A549 treated with DMSO at 1 μM for 4 hours (cell line): ENCODE results near the gene PAIP2. TPM values are rescaled to one million over a fixed set of nuclear protein-coding genes. Genes with fewer than 3 reads are reported as not detected.

Experiments
- total RNA-seq: library from RNA; stranded (reverse); fragments of 200-300 nt; extraction: Qiagen RNA extraction; gene quantifications from 5 replicates; pipeline ENCODE4 v1.2.3, GENCODE V29; 2022; ENCODE audit warnings: low read depth

PAIP2 gene, protein sequence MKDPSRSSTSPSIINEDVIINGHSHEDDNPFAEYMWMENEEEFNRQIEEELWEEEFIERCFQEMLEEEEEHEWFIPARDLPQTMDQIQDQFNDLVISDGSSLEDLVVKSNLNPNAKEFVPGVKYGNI
- 81.3 to 101 TPM (median 94.1 TPM) in 5 replicates for total RNA-seq

DNA sequence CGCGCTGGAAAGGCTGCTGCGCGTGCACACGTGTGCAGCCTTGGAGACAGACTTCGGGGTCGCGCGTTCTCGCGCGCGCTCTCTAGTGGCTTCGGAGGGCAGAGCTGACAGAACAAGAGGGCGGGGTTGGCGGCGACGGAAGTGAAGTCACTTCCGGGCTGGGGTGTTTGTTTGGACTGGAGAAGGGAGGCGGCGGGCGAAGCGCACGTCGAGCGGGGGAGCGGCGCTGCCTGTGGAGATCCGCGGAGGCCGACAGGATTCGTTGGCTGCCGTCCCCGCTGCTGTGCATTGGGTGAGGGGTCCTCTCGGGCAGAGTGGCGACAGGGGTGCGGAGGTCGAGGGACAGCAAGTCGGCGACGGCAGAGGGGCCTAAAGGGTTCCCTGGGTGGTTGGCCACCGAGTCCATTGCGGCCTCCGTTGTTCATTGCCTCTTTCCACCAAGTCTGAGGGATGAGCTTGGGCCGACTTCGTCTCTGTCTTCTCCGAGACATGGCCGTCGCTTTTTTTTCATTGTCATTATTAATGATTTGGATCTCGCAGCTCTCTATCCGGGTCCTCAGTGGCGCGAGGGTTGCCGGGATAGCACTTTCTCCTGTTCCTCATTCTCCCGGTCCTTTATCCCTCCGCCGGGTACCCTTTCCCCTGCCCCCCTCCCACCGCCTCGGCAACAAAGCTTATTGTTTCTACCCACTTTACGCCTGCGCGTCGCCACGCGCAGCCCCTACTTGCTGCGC is at the start of gene PAIP2:
PAIP2 (plus strand) TSS at position 166 of the 734 bp plus-strand sequence. CDS start 21,931 bp downstream, outside the sequence.

DNA sequence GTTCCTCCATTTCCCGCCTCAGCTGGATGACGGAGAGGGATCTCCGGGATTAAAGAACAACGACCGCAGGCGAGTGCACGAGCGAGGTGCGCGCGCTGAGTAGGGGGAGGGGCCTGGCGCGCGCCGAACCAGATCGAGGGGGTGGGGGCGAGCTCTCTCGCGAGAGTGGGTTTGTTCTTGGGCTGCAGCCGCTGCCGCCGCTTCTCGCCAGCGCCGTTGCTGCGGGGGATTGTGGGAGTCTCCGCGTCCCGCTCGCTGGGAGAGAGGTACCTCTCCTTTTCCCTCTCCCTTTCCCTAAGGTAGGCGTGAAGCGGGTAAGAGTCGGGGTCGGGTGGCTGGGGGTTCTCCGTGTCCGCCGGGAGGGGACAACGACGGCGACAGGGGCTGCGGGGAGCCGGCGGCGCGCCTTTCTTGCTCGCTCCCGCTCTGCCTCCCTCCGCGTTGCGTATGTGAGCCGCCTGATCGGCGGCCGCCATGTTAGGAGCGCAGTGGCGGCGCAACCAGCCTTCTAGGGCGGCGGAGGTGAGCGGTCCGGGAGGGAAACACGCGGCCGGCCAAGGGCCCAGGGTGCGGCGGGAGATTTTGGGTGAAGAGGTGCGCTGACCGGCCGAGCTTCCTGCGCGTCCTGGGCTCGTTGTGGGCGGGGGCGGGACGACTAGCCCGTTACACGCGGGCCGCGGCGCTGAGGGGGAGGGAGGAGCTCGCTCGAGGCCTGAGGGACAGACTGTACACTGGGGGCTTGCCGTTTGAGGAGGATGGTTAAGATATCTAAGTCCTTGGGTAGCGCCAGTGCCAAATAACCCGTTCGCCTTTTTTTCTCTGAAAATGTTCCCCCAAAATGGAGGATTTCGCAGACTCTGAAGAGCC is 47.9 kb upstream of the PAIP2 start, which contains the start of gene MATR3:
MATR3 (plus strand) TSS at position 234 of the 867 bp plus-strand sequence. CDS start 13,676 bp downstream, outside the sequence.

DNA sequence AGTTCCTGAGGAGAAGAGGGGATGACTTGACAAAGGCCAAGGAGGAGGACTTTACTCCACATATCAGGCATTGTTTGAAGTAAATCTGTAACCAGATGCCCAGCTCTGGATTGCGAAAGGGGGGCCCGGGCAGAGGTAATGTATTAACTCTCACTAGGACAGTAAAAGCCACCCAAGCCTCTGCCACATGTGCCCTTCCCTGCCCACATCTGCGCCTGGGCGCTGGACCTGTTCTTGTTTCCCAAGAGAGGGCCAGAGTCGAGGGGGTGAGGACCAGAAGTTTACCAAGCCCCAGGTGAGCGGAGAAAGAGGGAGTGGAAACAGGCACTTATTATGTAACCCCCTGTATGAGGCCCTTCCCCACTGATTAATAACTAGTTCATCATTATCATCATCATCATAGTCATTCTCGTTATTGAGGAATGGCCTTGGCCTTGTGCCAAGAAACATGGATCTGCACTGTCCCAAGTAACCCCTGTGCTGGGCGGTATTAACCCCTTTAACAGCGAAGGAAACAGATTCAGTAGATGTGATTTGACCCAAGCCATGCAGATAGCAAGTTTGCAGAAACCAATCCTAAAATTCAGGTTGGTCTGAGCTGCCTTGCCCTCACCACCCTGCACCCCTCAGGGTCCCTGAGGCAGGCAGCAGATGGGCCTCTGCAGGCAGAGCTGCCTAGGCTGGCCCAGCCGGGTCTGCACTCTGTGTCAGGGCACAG is 41.8 kb downstream of the PAIP2 start, which contains the start of gene SLC23A1:
SLC23A1 (minus strand) TSS at position 23 of the 718 bp plus-strand sequence. CDS start 44 bp downstream, outside the sequence.

DNA sequence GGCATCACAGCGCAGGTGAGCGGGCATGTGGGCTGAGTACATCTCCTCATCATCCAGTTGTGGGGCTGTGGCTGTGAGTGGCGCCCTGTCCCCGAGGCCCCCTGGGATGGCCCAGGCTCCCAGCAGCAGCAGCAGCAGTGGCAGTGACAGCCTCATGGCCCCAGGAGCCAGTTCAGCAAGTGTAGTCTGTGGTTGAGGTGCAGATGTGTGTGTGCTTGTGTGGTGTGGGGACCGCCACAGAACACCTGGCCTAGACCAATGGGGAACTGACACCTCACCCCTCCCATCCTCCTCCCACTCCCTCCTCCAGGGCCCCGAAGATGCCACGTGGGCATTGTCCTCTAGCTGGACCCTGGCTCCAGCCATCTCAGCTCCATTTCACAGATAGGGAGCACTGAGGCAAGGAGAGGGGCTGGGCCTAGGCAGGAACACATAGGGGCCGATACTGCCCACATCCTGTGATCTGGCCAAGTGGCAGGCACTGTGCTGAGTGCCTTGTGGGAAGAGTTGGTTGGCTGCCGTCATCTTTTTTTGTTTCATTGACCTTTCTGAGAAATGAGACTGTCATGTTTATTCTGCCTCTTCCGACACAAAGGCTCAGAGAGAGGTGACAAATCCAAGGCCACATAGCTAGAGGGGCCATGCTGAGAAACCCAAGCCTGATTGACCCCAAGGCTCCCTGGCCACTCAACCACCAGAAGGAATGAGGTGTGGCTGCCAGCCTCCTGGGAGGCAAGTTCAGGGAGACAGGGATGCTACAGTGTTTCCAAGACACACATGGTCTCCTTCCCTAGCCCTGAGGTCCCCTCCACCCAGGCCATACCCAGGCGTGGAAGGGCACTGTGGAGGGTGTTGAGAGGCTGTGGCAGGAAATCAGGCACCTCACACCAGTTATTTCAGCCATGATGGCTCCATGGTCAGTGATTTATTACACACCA is 48.3 kb downstream of the PAIP2 start, which contains the start of gene MZB1:
MZB1 (minus strand) TSS at position 213 of the 938 bp plus-strand sequence; CDS start at position 156, 57 bp downstream.

DNA sequence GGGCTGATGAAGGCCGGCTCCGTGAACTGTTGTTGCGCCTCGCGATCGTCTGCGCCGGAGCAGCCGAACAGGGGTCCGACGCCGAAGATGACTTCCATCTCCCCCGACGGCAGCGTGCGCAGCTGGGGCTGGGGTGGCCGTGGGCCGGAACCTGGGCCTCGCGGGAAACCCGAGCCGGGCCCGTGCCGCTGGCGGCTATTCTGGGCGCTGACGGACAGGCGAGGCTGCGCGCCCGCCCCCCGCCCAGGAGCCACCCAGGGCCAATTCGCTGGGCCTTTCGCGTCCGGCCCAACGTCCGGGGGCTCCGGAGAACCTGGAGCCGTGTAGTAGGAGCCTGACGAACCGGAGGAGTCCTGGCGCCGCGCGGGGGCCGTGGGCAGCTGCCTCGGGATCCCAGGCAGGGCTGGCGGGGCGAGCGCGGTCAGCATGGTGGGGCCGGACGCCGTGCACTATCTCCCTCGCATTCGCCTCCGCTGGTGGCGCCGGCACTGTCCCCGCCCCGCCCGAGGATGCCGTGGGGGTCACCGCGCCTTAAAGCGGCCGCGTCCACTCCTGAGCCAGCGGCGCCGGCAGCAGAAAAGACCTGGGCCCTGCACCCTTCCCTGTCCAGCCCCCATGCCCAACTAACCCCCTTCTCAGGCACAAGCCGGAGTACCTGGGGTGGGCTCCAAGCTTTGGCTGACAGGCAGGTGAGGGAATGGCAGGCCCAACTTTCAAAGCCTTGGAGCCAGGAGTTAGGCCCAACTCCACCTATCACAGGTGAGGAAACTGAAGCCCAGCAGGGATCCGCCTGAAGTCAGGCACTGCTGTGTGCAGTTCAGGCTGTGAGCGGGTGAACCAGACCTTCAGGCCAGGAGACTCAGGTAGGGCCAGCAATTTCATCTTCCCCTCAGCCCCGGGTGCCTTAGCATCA is 53.3 kb downstream of the PAIP2 start, which contains the start of gene PROB1:
PROB1 (minus strand) TSS at position 451 of the 913 bp plus-strand sequence; CDS start at position 428, 23 bp downstream.

DNA sequence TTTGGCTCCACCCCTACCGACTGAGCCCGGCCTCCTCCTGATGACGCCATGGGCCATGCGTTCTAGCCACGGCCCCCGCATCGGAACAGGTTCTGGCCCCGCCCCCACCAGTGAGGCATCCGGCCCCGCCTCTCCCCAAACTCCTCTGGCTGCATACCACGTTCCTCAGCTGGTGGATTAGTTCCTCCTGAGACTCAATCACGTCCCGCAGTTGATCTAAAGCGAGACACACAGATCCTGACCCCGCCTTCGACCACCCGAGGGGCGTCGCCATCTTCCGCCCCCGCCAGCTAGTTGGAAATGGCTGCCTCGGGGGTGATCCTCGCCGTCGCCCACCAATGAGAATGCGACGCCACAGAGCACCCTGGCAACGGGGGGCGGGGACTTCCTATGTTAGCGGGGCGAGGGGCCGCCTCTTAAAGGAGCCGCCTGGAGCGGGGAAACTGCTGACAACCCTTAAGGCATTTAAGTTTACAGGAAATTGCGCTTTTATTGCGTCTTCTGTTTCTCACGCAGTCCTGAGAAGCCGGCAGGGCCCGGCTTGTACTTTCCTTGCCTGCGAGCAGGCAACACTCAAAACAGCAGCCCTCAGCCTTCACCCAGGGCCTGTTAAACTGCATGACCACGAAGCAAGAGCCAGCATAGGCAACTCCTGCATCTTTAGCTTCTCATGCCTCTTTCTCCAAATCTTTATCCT is 62.3 kb downstream of the PAIP2 start, which contains the start of gene SPATA24:
SPATA24 (minus strand) TSS at position 303 of the 697 bp plus-strand sequence; CDS start at position 274, 29 bp downstream.

Other genes with a start within 250 kb of the PAIP2 start
- gene SIL1, start 143.5 kb upstream of the PAIP2 start, total RNA-seq: 24.4 to 26.5 TPM (median 25.7 TPM) in 5 replicates
- gene MATR3, start 48.1 kb upstream of the PAIP2 start, total RNA-seq: 166 to 234 TPM (median 206 TPM) in 5 replicates
- 1.0 to 1.5 TPM (median 1.1 TPM) in 5 replicates for gene SLC23A1, start 41.4 kb downstream of the PAIP2 start, total RNA-seq
- gene MZB1, start 48.1 kb downstream of the PAIP2 start, total RNA-seq: 0.14 TPM in 2 of 5 replicates, not detected in the others
- gene PROB1, start 53.2 kb downstream of the PAIP2 start, total RNA-seq: 0.28 to 0.37 TPM (median 0.33 TPM) in 5 replicates
- gene SPATA24, start 62.2 kb downstream of the PAIP2 start, total RNA-seq: 4.4 to 6.3 TPM (median 5.4 TPM) in 5 replicates
- gene DNAJC18, start 97.7 kb downstream of the PAIP2 start, total RNA-seq: 5.6 to 10.6 TPM (median 7.2 TPM) in 5 replicates
- not detected in 5 replicates for gene ECSCR, start 120.9 kb downstream of the PAIP2 start, total RNA-seq
- gene SMIM33, start 129.2 kb downstream of the PAIP2 start, total RNA-seq: not detected in 5 replicates
- 0.73 to 1.3 TPM (median 1.00 TPM) in 5 replicates for gene STING1, start 140.9 kb downstream of the PAIP2 start, total RNA-seq
- gene UBE2D2, start 219.5 kb downstream of the PAIP2 start, total RNA-seq: 118 to 176 TPM (median 164 TPM) in 5 replicates